Kidney epithelial cell (primary cell): ENCODE data around the gene PHF21A. TPM values are rescaled to one million over a fixed set of nuclear protein-coding genes. Genes with fewer than 3 reads are reported as not detected.

Experiments
- DNase-seq: peaks from one replicate; pipeline ENCODE4 v3.0.0-alpha.2; 2010; ENCODE audit warnings: low read depth
- H3K27me3 ChIP-seq: 2 replicates; pipeline ENCODE4 v1.6.0; 2011; ENCODE audit warnings: low read length; ENCODE audit not compliant: control insufficient read depth, insufficient read depth
- H3K36me3 ChIP-seq: 2 replicates; pipeline ENCODE4 v1.5.1; 2011; ENCODE audit warnings: low read length; ENCODE audit not compliant: control insufficient read depth, insufficient read depth
- H3K4me3 ChIP-seq: 2 replicates; pipeline ENCODE4 v1.5.1; 2011; ENCODE audit warnings: low read depth, mild to moderate bottlenecking, control low read depth, low read length
- total RNA-seq: library from RNA; depleted of rRNA; stranded (reverse); fragments of >200 nt; gene quantifications from 2 replicates; pipeline ENCODE4 v1.2.3, GENCODE V29; 2015
- TF ChIP-seq, protein P1 (sequence below): IDR thresholded peaks from 2 replicates; pipeline ENCODE4 v1.5.1; 2011; ENCODE audit warnings: mild to moderate bottlenecking, moderate library complexity, low read length, control low read depth, inconsistent platforms; ENCODE audit not compliant: insufficient read depth, poor library complexity, severe bottlenecking

The PHF21A gene
- total RNA-seq, 1 donor from 2014 or later: 11.8 TPM

DNA sequence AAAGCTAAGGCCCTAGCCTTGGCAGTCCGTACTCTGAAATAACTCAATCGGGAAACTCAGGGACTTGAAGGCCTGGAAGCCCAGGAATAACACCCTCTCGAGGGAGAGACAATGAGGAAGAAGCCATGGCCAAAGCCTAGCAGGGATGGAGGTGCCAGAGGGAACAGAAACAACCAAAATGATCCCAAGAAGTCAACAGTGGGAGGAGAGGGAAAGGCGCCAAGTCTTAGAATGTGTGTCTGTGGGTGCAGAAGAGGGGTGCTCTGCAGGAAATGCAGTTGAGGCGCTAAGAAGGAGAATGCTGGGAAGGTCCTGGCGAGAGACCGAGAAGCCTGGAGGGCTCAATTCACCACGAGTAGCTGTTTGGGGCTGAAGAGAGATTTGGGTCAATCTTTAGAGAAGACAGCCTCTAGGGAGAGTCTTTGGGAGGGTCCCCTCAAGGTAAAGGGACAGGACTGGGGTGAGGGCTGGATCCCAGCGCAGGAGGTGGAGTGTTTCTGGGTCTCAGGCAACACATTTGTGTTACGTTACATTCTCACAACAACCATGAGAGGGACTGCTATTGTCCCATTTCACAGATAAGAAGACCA is 236.6 kb downstream of the PHF21A start:
- Histone ChIP-seq H3K27me3 (peaks cover 11% of the 10 kb centered on the region), H3K4me3 (no peak overlapping the region), H3K36me3 (no peaks in the 10 kb centered on the region)
- no peak for DNase-seq
- TF ChIP-seq, protein P1, sequence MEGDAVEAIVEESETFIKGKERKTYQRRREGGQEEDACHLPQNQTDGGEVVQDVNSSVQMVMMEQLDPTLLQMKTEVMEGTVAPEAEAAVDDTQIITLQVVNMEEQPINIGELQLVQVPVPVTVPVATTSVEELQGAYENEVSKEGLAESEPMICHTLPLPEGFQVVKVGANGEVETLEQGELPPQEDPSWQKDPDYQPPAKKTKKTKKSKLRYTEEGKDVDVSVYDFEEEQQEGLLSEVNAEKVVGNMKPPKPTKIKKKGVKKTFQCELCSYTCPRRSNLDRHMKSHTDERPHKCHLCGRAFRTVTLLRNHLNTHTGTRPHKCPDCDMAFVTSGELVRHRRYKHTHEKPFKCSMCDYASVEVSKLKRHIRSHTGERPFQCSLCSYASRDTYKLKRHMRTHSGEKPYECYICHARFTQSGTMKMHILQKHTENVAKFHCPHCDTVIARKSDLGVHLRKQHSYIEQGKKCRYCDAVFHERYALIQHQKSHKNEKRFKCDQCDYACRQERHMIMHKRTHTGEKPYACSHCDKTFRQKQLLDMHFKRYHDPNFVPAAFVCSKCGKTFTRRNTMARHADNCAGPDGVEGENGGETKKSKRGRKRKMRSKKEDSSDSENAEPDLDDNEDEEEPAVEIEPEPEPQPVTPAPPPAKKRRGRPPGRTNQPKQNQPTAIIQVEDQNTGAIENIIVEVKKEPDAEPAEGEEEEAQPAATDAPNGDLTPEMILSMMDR: no peak

Other genes with a start within 250 kb of the PHF21A start
- gene MAPK8IP1, start 235.8 kb downstream of the PHF21A start, total RNA-seq: 13.2 and 14.8 TPM in 2 replicates
- gene FREY1, start 214.2 kb downstream of the PHF21A start, total RNA-seq: not detected in 2 replicates
- gene PEX16, start 203.6 kb downstream of the PHF21A start, total RNA-seq: 37.4 and 52.0 TPM in 2 replicates
- gene LARGE2, start 198.8 kb downstream of the PHF21A start, total RNA-seq: 10.9 and 11.2 TPM in 2 replicates
- 3.2 and 4.5 TPM in 2 replicates for gene CREB3L1, start 156.2 kb upstream of the PHF21A start, total RNA-seq
- 69.6 and 95.7 TPM in 2 replicates for gene DGKZ, start 226.0 kb upstream of the PHF21A start, total RNA-seq